D721Med (cell line): Measurements from ENCODE around the gene PGGHG.
"Not testable (repeated sequence)": the region's sequence is repeated elsewhere in the genome, so short reads cannot be mapped to it uniquely, and the experiment has no call there.

Experiments used
- DNase-seq: peaks from one replicate; pipeline ENCODE4 v3.0.0; 2011; ENCODE audit warnings: low spot score; ENCODE audit not compliant: insufficient read length
- FAIRE-seq: peaks from 2 replicates; lab custom pipeline; 2011; peaks lifted over from hg19 to GRCh38; lab: Jason Lieb, UNC
- TF ChIP-seq, protein P1 (sequence below): IDR thresholded peaks from 2 replicates; pipeline ENCODE4 v1.5.1; 2012; ENCODE audit warnings: mild to moderate bottlenecking, control low read depth; ENCODE audit not compliant: insufficient read depth; ENCODE audit errors: missing control alignments

Gene PGGHG

DNA sequence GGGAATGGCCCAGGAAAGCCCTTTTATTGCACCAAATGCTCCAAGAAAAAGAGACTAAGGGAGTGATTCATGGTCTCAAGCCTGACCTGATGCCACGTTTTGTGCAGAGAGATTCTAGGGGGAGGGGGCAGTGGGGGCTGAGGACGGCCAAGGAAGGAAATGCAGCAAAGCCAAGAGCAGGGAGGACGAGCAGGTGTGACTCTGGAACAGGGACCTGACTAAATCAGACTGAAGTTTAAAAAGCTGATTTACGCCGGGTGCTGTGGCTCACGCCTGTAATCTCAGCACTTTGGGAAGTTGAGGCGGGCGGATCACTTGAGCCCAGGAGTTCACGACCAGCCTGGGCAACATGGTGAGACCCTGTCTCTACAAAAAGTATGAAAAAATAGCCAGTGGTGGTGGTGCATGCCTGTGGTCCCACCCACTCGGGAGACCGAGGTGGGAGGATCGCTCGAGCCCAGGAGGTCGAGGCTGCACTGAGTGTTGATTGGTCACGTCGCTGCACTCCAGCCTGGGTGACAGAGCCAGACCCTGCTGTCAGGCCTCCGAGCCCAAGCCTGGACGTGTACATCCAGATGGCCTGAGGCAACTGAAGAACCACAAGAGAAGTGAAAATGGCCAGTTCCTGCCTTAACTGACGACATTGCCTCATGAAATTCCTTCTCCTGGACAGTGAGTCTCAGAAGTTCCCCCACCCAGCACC, 42.6 kb downstream of the PGGHG start:
- DNase-seq (no peak), FAIRE-seq (no peak)

DNA sequence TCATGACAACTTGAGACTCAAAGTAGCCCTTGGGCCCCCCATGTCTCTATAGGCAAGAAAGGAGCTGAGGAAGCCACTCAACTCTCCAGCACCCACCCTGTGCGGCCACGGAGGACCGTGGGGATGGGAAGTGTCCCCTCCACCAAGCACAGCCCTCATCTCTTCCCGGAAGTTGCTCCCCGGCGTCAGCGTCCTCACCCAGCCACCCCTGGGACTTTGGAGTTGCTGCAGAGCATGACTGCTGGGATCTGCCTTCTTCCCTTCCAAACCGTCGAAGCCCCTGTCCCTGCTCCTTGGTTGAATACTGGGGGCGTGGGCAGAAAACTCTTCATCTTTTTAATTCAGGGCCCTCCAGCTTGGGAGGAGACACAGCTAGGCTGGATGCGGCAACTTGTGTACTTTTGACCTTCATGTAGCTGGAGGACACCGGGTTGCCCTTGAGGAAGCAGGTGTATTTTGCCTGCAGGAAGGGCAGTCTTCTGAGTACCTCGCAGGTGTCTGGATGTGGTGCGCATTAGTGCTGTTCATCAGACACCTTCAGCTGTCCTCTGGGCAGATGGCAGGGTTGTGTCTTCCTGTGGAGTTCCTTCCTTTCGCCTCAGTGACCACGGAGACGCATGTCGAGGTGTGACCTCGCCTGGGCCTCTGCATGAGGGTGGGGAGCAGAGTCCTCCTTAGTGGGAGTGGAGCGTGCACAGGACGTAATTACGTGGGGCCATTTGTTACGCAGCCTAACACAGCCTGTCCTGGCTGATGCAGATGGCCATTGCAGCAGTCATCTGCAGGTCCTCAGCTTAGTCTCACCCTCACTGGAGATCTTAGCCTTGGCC, 43.9 kb downstream of the PGGHG start:
- no peak for DNase-seq
- FAIRE-seq: no peak
- TF ChIP-seq, protein P1, sequence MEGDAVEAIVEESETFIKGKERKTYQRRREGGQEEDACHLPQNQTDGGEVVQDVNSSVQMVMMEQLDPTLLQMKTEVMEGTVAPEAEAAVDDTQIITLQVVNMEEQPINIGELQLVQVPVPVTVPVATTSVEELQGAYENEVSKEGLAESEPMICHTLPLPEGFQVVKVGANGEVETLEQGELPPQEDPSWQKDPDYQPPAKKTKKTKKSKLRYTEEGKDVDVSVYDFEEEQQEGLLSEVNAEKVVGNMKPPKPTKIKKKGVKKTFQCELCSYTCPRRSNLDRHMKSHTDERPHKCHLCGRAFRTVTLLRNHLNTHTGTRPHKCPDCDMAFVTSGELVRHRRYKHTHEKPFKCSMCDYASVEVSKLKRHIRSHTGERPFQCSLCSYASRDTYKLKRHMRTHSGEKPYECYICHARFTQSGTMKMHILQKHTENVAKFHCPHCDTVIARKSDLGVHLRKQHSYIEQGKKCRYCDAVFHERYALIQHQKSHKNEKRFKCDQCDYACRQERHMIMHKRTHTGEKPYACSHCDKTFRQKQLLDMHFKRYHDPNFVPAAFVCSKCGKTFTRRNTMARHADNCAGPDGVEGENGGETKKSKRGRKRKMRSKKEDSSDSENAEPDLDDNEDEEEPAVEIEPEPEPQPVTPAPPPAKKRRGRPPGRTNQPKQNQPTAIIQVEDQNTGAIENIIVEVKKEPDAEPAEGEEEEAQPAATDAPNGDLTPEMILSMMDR: no peak

More for the DNA sequence above, 42.6 kb downstream of the PGGHG start:
- TF ChIP-seq, protein P1: no peak

DNA sequence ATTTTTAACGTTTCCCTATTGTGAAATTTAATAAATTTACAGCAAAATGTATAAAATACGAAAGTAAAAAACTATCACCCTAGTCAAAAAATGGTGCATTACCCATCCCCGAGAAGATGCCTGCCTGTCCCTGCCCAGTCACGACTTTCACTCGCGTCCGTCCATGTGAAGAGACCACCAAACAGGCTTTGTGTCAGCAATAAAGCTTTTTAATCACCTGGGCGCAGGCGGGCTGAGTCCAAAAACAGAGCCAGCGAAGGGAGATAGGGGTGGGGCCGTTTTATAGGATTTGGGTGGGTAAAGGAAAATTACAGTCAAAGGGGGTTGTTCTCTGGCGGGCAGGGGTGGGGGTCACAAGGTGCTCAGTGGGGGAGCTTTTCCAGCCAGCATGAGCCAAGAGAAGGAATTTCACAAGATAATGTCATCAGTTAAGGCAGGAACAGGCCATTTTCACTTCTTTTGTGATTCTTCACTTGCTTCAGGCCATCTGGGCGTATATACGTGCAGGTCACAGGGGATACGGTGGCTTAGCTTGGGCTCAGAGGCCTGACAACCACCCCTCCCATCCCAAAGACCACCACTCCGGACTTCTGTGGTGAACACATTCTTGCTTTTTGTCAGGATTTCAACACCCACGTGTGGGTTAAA, 44.8 kb downstream of the PGGHG start:
- not testable (repeated sequence) for DNase-seq, FAIRE-seq

DNA sequence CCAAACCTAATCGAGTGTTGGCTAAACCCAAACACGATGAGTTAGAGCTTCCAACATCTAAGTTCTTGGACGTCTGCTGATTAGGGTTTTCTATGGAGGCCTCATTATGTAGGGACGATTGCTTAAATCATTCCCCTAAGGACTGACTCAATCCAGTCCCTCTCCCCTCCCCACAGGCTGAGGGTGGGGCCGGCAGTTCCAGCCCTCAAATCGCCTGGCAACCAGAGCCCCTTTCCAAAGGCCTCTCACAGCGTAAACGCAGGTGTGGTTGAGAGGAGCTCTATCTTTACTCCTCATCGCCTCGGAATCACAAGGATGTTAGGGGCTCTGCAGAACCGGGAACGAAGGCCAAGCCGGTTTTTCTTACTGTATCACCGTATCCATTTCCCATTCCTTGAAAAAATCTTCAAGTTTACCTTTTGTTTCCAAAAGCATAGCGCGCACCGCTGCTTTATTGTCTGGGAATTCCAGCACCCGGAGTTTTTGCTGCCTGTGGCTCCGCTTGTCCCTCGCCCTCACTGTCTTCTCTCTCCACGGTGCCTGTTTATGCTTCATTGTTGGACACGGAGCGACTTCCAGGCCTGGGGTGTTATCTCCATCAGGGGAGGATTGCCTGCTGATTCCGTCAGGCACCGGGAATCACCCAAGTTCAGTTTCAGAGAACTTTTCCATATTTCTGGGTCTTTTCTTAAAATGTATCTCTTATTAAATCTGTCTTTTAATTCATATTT, 45.5 kb downstream of the PGGHG start:
- FAIRE-seq (no peak), DNase-seq (no peak)
- TF ChIP-seq, protein P1: no peak

DNA sequence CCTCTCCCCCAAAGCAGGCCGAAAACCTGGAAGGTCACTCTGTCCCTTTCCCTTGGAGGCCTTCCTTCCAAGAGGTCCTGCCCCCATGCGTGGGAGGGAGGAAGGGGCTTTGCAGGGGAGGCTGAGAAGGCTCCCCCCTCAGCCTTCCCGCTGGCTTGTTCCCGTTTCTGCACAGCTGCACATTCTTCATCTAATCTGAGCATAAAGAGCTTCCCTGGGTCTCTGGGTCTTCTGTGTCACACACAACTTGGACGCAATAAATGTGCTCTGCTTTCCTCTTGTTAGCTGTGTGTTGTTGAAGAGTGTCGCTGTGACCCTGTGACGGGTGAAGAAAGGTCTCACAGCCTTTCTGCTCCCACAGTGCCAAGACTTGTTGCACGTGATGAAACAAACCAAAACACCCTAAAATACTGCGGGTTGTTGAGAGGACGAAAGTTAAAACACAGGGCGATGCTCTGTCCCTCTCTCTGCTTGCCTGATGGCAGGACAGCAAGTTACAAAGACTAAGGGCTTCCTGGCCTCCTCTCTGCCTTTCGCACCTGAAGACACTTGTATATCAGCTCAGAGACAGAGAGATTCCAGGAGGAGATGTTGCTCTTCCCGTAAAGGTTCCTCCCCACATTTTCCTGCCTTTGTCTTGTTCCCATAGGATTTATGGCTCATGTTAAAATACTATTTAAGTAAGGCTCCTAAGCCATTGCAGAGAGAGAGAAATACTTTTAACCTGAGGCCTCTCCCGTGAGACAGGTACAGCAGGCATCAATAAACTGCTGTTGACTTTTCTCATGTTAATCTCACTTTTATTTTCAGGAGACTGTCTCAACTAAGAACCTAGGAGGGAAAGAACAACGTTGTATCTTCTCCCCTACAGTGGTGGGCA, 47.1 kb downstream of the PGGHG start:
- TF ChIP-seq, protein P1: no peak
- no peak for FAIRE-seq

DNA sequence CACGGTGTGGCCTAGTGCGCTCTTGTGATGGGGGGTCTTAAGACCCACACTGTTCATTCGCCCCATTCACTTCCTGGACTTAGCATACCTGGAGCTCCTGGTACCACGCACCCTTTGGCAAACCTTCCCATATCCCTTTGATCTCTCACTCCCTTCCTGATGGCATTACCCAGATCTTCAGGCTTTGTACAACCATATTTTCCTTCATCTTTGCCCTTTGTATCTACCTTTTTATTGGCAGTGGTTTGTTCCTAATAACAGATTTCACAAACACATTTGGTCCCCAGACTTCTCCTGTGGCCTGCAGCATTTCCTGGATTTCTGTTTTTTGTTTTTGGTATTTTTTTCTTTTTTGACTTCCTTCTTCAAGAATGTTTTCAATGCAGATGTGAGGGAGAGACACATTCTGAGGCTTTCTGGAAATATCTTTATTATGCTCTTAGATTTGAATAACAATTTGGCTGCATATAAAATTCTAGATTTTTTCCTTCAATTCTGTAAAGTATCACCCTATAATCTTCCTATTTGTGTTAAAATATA, 47.8 kb downstream of the PGGHG start:
- FAIRE-seq (no peak), DNase-seq (no peak)
- TF ChIP-seq, protein P1: no peak

More for the DNA sequence above, 47.1 kb downstream of the PGGHG start:
- DNase-seq: no peak
